Thoracic aorta endothelial cell (primary cell): ENCODE data around the gene LPGAT1. TPM values are rescaled to one million over a fixed set of nuclear protein-coding genes. Genes with fewer than 3 reads are reported as not detected.

Source experiments
- small RNA-seq: library from RNA; depleted of rRNA; stranded (forward); fragments of <200 nt; gene quantifications from one replicate; pipeline ENCODE3, GENCODE V24; 2012
- total RNA-seq: library from RNA; depleted of rRNA; stranded (reverse); fragments of >200 nt; gene quantifications from 2 replicates; pipeline ENCODE4 v1.2.3, GENCODE V29; 2012

Gene LPGAT1
- 39.0 and 48.7 TPM in 2 replicates for total RNA-seq

GRCh38 chr1:211830328-211831142, at the start of gene LPGAT1:
TSS of gene LPGAT1 (minus strand) at chr1:211830763. CDS start at chr1:211829296, 1,467 bp downstream.

Small RNA genes lying within 50 kb of the gene (small RNA-seq; reads per million reads assigned to genes)
- gene RF00019 (not detected), gene RN7SL344P (not detected)

Other genes starting within 250 kb of the LPGAT1 start
- 28.3 and 46.2 TPM in 2 replicates for gene NEK2, start 155.1 kb downstream of the LPGAT1 start, total RNA-seq
- gene INTS7, start 204.8 kb upstream of the LPGAT1 start, total RNA-seq, result 22.1 and 27.8 TPM in 2 replicates
- gene DTL, start 205.0 kb upstream of the LPGAT1 start, total RNA-seq, result 22.3 and 29.7 TPM in 2 replicates